ENCODE results near the gene ACOT4. TPM values are rescaled to one million over a fixed set of nuclear protein-coding genes. Genes with fewer than 3 reads are reported as not detected.
"Not testable (repeated sequence)": the region's sequence is repeated elsewhere in the genome, so short reads cannot be mapped to it uniquely, and the experiment has no call there.

The ACOT4 gene
- total and polyA plus RNA-seq, 2 donors (not counting 3 experiments of a cell fraction or from before 2014, with no cell fraction given) = 0.46 to 0.69 TPM

- CTCF ChIA-PET = interaction anchor here (1.1 kb wide), 1 partner anchor 81 kb away, joined by 3 read pairs; no protein-coding TSS in a partner anchor
- Histone ChIP-seq H2AFZ (ENCODE audit: low read depth, low read length) (no peak overlapping the region), H4K20me1 (replicated peaks; ENCODE audit: control insufficient read depth, extremely low read depth, insufficient read depth, low read length) (no peaks in the 10 kb centered on the region), H3K36me3 (ENCODE audit: control insufficient read depth in 2 of 2, extremely low read depth in 1 of 2, insufficient read depth in 2 of 2, low read length in 2 of 2) (no peaks in the 10 kb centered on the region), H3K4me1 (ENCODE audit: control insufficient read depth, extremely low read depth, insufficient read depth, low read length) (peaks cover 2% of the 10 kb centered on the region), H3K9ac (replicated peaks; ENCODE audit: extremely low read depth, insufficient read depth, low read length) (no peak overlapping the region), H3K4me2 (ENCODE audit: insufficient read depth, low read length) (no peak overlapping the region), H3K9me3 (replicated peaks; ENCODE audit: control insufficient read depth, insufficient read depth, low read length) (no peaks in the 10 kb centered on the region), H3K79me2 (ENCODE audit: control insufficient read depth, insufficient read depth, low read length) (no peaks in the 10 kb centered on the region), H3K27ac (ENCODE audit: insufficient read depth, low read depth, low read length) (no peak overlapping the region), H3K9me1 (replicated peaks; ENCODE audit: control insufficient read depth, extremely low read depth, insufficient read depth, low read length) (no peaks in the 10 kb centered on the region), H3K4me3 (replicated peaks in 1 of 3; ENCODE audit: insufficient read depth in 1 of 3, low read depth in 1 of 3, low read length in 3 of 3) (no peak overlapping the region), H3K27me3 (ENCODE audit: control insufficient read depth in 2 of 2, insufficient read depth in 2 of 2, low read length in 2 of 2) (peaks cover 0 to 3% of the 10 kb centered on the region in 2 experiments)
- TF ChIP-seq GATA2 (IDR thresholded peaks at IDR 0.05; ENCODE audit: insufficient read depth, insufficient read length, low read depth, low read length) (no peak), POLR2A (IDR thresholded peaks at IDR 0.05; ENCODE audit: low read depth, low read length) (no peak), CTCF (IDR thresholded peaks at IDR 0.05; ENCODE audit: extremely low read depth in 1 of 2, insufficient read depth in 1 of 2, low read depth in 1 of 2, low read length in 2 of 2) (no peak), FOS (IDR thresholded peaks at IDR 0.05; ENCODE audit: borderline replicate concordance, insufficient read depth, low read length) (no peak), POLR2AphosphoS5 (IDR thresholded peaks at IDR 0.05; ENCODE audit: insufficient read depth, low read depth, low read length) (no peak), MAX (IDR thresholded peaks at IDR 0.05; ENCODE audit: insufficient read depth, insufficient read length) (no peak), MYC (IDR thresholded peaks at IDR 0.05; ENCODE audit: low read depth, low read length) (no peak), EZH2 (IDR thresholded peaks at IDR 0.05; ENCODE audit: borderline replicate concordance, low read depth, low read length, severe bottlenecking) (no peak)
- DNase-seq (ENCODE audit: low read depth, low spot score) = no peak
- FAIRE-seq = no peak
- no TSS peak for BruUV-seq (replicated peaks)
- POLR2A ChIA-PET = no interaction called here
- intact Hi-C loops (cut with micrococcal nuclease) (no loop called here), dilution Hi-C loops (cut with MboI; ENCODE audit: extremely low pct_ligation_motif_present, low sequenced_read_pairs) (no loop called here)
Observed at GRCh38 chr14:73589116-73589515, 2.6 kb upstream of the ACOT4 start.

- H3K9me3 ChIP-seq (replicated peaks; ENCODE audit: control insufficient read depth, insufficient read depth, low read length); intact Hi-C loops (cut with micrococcal nuclease); H3K27me3 ChIP-seq (ENCODE audit: control insufficient read depth in 2 of 2, insufficient read depth in 2 of 2, low read length in 2 of 2); H3K4me3 ChIP-seq (replicated peaks in 1 of 3; ENCODE audit: insufficient read depth in 1 of 3, low read depth in 1 of 3, low read length in 3 of 3); H3K36me3 ChIP-seq (ENCODE audit: control insufficient read depth in 2 of 2, extremely low read depth in 1 of 2, insufficient read depth in 2 of 2, low read length in 2 of 2); H3K4me1 ChIP-seq (ENCODE audit: control insufficient read depth, extremely low read depth, insufficient read depth, low read length); dilution Hi-C loops (cut with MboI; ENCODE audit: extremely low pct_ligation_motif_present, low sequenced_read_pairs); H3K9me1 ChIP-seq (replicated peaks; ENCODE audit: control insufficient read depth, extremely low read depth, insufficient read depth, low read length); H3K27ac ChIP-seq (ENCODE audit: insufficient read depth, low read depth, low read length); POLR2A ChIA-PET; FAIRE-seq; H2AFZ ChIP-seq (ENCODE audit: low read depth, low read length); H4K20me1 ChIP-seq (replicated peaks; ENCODE audit: control insufficient read depth, extremely low read depth, insufficient read depth, low read length); BruUV-seq (replicated peaks); DNase-seq (ENCODE audit: low read depth, low spot score); H3K79me2 ChIP-seq (ENCODE audit: control insufficient read depth, insufficient read depth, low read length); H3K4me2 ChIP-seq (ENCODE audit: insufficient read depth, low read length); H3K9ac ChIP-seq (replicated peaks; ENCODE audit: extremely low read depth, insufficient read depth, low read length): not testable (repeated sequence)
- CTCF ChIA-PET = interaction anchor here (1.2 to 1.3 kb wide), 2 partner anchors 10 to 43 kb away, joined by 4 to 5 read pairs; no protein-coding TSS in a partner anchor
Observed at GRCh38 chr14:73590673-73591004, 1.0 kb upstream of the ACOT4 start.
